MG63 (cell line): ENCODE data around the gene KIAA0825. TPM values are rescaled to one million over a fixed set of nuclear protein-coding genes. Genes with fewer than 3 reads are reported as not detected.

Experiments used
- DNase-seq: peaks from one replicate; pipeline ENCODE4 v3.0.0-alpha.2; 2020
- H3K27me3 ChIP-seq: fragments of 250-450 bp; sonication (Bioruptor Pico); 2 replicates; pipeline ENCODE4 v1.5.1; 2020; ENCODE audit warnings: mild to moderate bottlenecking, moderate library complexity
- H3K36me3 ChIP-seq: fragments of 250-450 bp; sonication (Bioruptor Pico); 2 replicates; pipeline ENCODE4 v1.5.1; 2020; ENCODE audit warnings: mild to moderate bottlenecking, moderate library complexity
- H3K4me3 ChIP-seq: fragments of 250-450 bp; sonication (Bioruptor Pico); 2 replicates; pipeline ENCODE4 v1.5.1; 2020; ENCODE audit warnings: mild to moderate bottlenecking, moderate library complexity
- H3K9me3 ChIP-seq: fragments of 250-450 bp; sonication (Bioruptor Pico); 2 replicates; pipeline ENCODE4 v1.5.1; 2020; ENCODE audit warnings: mild to moderate bottlenecking, moderate library complexity
- total RNA-seq: library from RNA; depleted of rRNA; stranded (reverse); fragments of >200 nt; shearing (Covaris generic); gene quantifications from 2 replicates; pipeline ENCODE4 v1.2.3, GENCODE V29; 2014; ENCODE audit warnings: low replicate concordance; rRNA removed

KIAA0825 gene, protein sequence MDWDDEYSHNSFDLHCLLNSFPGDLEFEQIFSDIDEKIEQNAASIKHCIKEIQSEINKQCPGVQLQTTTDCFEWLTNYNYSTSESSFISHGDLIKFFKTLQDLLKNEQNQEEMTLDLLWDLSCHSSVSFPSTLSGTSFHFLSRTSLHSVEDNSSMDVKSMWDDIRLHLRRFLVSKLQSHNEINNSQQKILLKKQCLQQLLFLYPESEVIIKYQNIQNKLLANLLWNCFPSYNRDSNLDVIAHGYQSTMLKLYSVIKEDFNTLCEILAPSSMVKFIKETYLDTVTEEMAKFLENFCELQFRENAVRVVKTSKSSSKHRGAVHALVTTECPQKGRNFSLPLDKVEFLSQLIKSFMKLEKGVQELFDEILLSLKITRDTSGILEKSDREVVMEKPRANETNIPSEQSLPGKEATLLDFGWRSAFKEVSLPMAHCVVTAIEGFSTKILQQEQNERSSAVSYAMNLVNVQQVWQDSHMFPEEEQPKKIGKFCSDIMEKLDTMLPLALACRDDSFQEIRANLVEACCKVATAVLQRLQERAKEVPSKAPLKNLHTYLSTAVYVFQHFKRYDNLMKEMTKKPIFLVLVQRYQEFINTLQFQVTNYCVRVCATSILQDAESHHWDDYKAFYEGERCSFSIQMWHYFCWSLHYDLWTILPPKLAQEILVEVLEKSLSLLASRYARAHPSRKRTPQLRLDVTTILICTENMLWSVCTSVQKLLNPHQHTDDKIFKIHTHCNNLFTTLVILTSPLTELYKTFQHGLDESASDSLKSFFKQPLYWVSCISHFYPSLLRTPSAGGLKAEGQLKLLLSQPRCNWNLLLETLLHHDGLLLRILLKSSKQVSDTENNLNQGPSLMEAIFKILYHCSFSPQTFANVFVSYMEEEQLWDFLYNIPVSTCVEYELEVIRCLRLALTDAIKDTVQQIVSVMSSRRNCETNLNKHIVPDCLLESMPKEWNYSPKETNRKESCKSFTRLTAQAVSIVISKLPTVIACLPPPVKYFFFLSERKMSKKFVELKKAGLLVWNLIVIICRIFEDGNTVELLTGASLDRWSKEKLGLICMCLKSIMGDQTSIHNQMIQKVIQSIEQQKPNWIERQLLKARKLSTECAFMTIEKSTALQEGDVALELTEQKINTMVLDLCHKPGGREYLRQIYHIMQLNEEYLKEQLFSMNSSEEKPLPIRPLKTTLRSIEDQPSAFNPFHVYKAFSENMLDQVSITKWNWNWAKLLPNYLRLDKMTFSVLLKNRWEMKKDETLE (N-terminal part only)
- total RNA-seq = 0.92 and 3.1 TPM in 2 replicates

- Histone ChIP-seq H3K4me3 (peak within 1 kb of the TSS; percentile 90), H3K36me3 (no peaks in the 10 kb centered on the region), H3K9me3 (no peaks in the 10 kb centered on the region), H3K27me3 (no peaks in the 10 kb centered on the region)
- DNase-seq = peak; percentile 95
Observed at GRCh38 chr5:94618493-94619328, at the start of gene KIAA0825, which contains the start of gene SLF1. KIAA0825 (minus strand) TSS chr5:94618604; CDS start chr5:94537126, 81,478 bp downstream. SLF1 (plus strand) TSS chr5:94618669; CDS start chr5:94628811, 10,142 bp downstream.

DNA sequence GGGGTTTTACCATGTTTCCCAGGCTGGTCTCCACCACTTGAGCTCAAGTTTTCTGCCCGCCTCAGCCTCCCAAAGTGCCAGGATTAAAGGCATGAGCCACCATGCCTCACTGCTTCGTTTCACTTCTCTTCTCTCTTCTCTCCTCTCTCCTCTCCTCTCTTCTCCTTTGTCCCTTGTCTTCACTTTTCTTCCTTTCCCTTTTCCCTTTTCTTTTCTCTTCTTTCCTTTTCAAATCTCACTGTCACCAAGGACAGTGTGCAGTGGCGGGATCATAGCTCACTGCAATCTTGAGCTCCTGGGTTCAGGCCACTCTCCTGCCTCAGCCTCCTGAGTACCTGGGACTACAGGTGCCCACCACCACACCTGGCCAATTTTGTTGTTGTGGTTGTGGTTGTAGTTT, 49.5 kb upstream of the KIAA0825 start:
- H3K4me3 ChIP-seq = no peak overlapping the region
- H3K36me3 ChIP-seq = peaks cover 13% of the 10 kb centered on the region
- DNase-seq = no peak

DNA sequence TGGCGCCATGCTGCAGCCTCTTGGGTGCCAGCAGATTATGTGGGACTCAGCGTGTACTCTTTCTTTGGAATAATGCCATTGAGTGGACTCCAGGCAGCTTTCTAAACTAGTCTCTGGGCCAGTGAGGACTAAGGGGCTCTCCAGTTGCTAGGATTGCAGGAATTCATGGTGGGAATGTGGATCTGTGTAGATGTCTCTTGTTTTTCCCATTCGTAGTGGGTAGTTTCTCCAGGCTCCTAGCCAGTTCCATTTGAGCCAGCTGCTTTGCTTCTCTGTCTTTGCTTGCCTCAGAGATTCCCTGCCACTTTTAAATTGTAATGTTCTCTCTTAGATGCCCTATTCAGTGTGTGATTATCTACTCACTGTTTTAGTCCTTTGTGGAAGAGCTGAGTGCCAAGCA, 42.7 kb upstream of the KIAA0825 start:
- H3K36me3 ChIP-seq = peaks cover 37% of the 10 kb centered on the region

More for the DNA sequence above, 49.5 kb upstream of the KIAA0825 start:
- Histone ChIP-seq H3K9me3 (no peaks in the 10 kb centered on the region), H3K27me3 (no peaks in the 10 kb centered on the region)

DNA sequence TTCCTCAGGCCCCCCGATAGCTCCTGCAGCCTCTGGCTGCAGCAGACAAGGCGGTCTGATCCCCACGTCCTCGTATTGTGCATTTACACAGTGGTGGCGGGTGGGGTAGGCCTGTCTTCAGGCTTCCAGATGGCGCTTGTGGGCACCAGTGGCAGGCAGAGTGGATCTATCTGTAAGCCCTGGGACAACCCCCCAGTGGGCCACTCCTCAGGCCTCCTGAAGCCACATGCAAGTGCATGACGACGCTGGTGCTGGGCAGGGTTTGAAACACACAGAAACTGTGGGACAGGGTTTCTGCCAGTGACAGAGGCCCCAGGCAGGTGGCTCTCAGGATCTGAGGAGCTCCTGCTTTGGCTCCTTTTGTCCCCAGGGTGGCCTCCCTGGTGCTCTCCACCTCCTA, 42.1 kb upstream of the KIAA0825 start:
- peaks cover 30% of the 10 kb centered on the region for H3K9me3 ChIP-seq
- no peak for DNase-seq
- H3K27me3 ChIP-seq = no peaks in the 10 kb centered on the region
- H3K36me3 ChIP-seq = peaks cover 42% of the 10 kb centered on the region
- H3K4me3 ChIP-seq = no peak overlapping the region

More for the DNA sequence above, 42.7 kb upstream of the KIAA0825 start:
- no peak overlapping the region for H3K4me3 ChIP-seq
- DNase-seq = no peak
- H3K27me3 ChIP-seq = no peaks in the 10 kb centered on the region
- H3K9me3 ChIP-seq = peaks cover 25% of the 10 kb centered on the region

DNA sequence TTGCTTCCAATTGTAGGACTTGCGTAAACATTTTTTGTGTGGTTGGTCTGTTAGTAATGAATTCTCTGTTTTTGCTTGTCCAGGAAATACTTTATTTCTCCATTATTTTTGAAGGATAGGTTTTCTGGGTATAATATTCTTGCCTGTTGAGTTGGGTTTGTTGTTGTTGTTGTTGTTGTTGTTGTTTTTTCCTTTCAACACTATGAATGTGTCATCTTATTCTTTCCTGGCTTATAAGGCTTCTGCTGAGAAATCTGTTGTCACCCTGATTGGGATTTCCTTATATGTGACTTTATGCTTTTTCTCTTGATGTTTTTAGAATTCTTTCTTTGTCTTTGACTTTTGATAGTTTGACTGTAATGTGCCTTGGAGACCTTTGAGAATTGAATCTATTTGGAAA, 39.9 kb upstream of the KIAA0825 start:
- H3K36me3 ChIP-seq = peaks cover 43% of the 10 kb centered on the region
- H3K4me3 ChIP-seq = no peak overlapping the region
- H3K27me3 ChIP-seq = no peaks in the 10 kb centered on the region
- no peak for DNase-seq
- peaks cover 43% of the 10 kb centered on the region for H3K9me3 ChIP-seq

- H3K4me3 ChIP-seq = no peak overlapping the region
- DNase-seq = no peak
- H3K27me3 ChIP-seq = no peaks in the 10 kb centered on the region
- peaks cover 7% of the 10 kb centered on the region for H3K9me3 ChIP-seq
- H3K36me3 ChIP-seq = peaks cover 29% of the 10 kb centered on the region
Observed at GRCh38 chr5:94649874-94650273, 31.5 kb upstream of the KIAA0825 start.

- no peak for DNase-seq
- no peak overlapping the region for H3K4me3 ChIP-seq
- H3K27me3 ChIP-seq = no peaks in the 10 kb centered on the region
- H3K9me3 ChIP-seq = peaks cover 1% of the 10 kb centered on the region; the same call in 1 of the 2 replicates
- peaks cover 27% of the 10 kb centered on the region for H3K36me3 ChIP-seq
Observed at GRCh38 chr5:94646758-94647157, 28.4 kb upstream of the KIAA0825 start.

DNA sequence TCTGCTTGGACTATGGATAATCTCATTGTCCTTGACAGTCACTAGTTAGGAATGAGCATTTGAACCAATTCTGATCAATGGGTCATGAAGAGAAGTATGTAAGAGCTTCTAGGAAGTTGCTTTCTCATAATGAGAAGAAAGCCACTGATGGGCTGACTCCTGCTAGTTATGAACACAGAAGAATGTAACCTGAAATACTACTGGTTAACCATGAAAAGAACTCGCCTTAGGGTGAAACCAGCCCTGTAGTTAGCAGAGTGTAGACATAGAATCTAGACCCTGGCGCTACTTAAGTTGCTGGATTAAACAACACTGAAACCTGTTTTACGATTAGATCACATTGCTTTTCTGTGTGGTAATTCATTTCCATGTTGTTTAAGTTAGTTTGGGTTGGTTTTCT, 26.6 kb upstream of the KIAA0825 start:
- Histone ChIP-seq H3K36me3 (peaks cover 42% of the 10 kb centered on the region), H3K27me3 (no peaks in the 10 kb centered on the region), H3K9me3 (peaks cover 15% of the 10 kb centered on the region), H3K4me3 (no peak overlapping the region)
- no peak for DNase-seq

- Histone ChIP-seq H3K27me3 (no peaks in the 10 kb centered on the region), H3K9me3 (peaks cover 36% of the 10 kb centered on the region), H3K4me3 (no peak overlapping the region), H3K36me3 (peaks cover 61% of the 10 kb centered on the region)
- no peak for DNase-seq
Observed at GRCh38 chr5:94640176-94640575, 21.8 kb upstream of the KIAA0825 start.

DNA sequence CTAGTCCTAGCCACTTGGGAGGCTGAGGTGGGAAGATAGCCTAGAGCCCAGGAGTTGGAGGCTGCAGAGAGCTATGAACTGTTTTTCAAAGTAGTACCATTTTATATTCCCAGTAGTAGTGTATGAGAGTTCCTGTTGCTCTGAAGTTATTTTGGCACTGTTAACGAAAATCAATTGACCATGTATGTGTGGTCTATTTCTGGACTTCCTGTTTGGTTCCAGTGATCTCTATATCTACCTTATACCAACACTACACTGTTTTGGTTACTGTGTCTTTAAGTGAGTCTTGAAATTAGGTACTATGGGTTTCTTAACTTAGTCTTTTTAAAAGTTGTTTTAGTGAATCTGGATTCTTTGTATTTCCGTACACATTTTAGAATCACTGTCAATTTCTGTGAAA, 13.6 kb upstream of the KIAA0825 start:
- no peak for DNase-seq
- Histone ChIP-seq H3K9me3 (peaks cover 9% of the 10 kb centered on the region; the same call in 1 of the 2 replicates), H3K27me3 (no peaks in the 10 kb centered on the region), H3K36me3 (peaks cover 62% of the 10 kb centered on the region), H3K4me3 (no peak overlapping the region)

DNA sequence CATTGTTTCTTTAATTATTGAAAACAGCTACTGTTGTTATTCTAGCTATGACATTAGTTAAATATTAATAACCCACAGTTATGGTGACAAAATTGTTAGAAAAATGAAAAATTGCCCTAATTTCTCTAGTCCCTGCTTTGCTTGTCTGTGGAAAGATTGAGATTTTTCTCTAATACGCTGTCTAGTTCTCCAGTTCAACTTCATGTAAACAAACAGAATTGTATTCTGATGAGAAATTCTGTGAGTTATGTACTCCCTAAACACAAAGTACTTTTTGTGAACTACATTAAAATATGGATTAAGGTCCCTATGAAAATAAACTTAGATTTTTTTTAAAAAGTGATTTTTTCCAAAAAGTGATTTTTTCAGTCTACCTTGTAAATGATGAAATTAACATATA, 8.8 kb upstream of the KIAA0825 start:
- DNase-seq = no peak
- peaks cover 34% of the 10 kb centered on the region for H3K36me3 ChIP-seq
- no peaks in the 10 kb centered on the region for H3K27me3 ChIP-seq

GRCh38 chr5:94623877-94624276, 5.5 kb upstream of the KIAA0825 start:
- Histone ChIP-seq H3K27me3 (no peaks in the 10 kb centered on the region), H3K9me3 (no peaks in the 10 kb centered on the region; the same call in 1 of the 2 replicates), H3K4me3 (no peak overlapping the region), H3K36me3 (peaks cover 5% of the 10 kb centered on the region)
- no peak for DNase-seq

More for the DNA sequence above, 8.8 kb upstream of the KIAA0825 start:
- Histone ChIP-seq H3K4me3 (no peak overlapping the region), H3K9me3 (peaks cover 3% of the 10 kb centered on the region; the same call in 1 of the 2 replicates)

DNA sequence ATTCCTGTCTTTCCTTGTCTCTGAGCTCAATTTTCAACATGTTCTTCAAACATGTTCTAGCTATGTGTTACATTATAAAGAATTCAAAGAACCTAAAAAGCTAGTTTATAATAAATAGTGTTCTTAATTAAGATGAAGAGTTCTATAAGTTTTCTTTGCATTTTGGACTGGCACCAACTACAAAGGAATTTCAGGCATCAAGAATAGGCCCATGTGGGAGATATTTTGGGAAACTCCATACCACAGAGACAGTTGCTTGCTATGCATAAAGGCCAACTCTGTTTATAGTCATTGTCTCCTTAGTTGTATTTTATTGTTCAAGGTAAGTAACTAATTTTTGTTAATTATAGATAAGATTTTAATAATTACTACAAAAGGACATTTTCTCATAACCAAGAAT, 4.6 kb upstream of the KIAA0825 start:
- no peak overlapping the region for H3K4me3 ChIP-seq
- no peaks in the 10 kb centered on the region; the same call in 1 of the 2 replicates for H3K9me3 ChIP-seq
- no peaks in the 10 kb centered on the region; the same call in 1 of the 2 replicates for H3K36me3 ChIP-seq
- no peaks in the 10 kb centered on the region for H3K27me3 ChIP-seq
- DNase-seq = no peak

DNA sequence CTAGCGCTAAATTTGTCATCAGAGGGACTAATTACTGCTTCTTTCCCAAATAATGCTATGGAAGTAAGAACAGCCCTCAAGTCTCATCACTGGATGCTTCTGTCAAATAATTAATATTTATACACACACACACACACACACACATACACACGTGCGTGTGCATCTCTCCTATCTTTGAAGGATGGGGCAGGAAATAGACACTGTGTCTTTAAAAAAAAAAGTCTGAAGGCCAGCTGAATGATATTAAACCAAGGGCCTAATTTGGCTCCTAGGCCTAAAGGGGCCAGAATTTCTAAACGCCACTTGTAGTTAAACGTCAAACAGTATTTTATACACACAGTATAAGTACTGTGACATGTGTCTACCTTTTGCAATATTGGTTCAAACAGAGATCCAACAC, 3.4 kb upstream of the KIAA0825 start:
- no peak overlapping the region for H3K4me3 ChIP-seq
- H3K36me3 ChIP-seq = no peaks in the 10 kb centered on the region
- DNase-seq = no peak
- H3K27me3 ChIP-seq = no peaks in the 10 kb centered on the region
- H3K9me3 ChIP-seq = no peaks in the 10 kb centered on the region; the same call in 1 of the 2 replicates

DNA sequence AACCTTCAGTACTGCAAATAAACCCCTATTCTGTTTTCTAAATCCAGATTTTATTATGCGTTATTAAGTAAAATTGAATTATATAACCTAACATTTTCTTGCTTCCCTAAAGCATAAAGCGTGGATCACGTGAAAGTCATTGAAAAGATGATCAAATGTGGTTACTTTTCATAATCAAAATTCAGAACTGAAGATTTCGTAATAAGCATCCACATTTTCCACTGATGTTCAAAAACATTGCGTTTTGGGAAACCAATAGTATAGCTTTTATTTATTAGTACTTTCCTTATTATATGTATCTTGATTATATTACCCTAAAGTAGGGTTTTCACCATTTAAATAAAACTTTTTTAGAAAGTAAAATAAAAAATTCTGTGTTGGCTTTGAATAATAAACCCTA, 1.9 kb upstream of the KIAA0825 start:
- H3K36me3 ChIP-seq = no peaks in the 10 kb centered on the region
- no peaks in the 10 kb centered on the region for H3K27me3 ChIP-seq
- no peak overlapping the region; the same call in 1 of the 2 replicates for H3K4me3 ChIP-seq
- H3K9me3 ChIP-seq = no peaks in the 10 kb centered on the region
- no peak for DNase-seq
